ENCODE data around the gene TCTN1.
A peak's percentile ranks its signal among the peaks of the same experiment; 100 is the strongest.

Gene TCTN1

GRCh38 chr12:110686294-110686903, 72.5 kb downstream of the TCTN1 start:
- Histone ChIP-seq H3K4me1 (ENCODE audit: insufficient read depth, low read length) (0 out of 2 replicates have a peak, but pooled peaks cover 5% of the 10 kb centered on the region), H3K4me3 (ENCODE audit: low read length) (no peak overlapping the region), H3K27me3 (ENCODE audit: insufficient read depth, low read length) (peaks cover 15% of the 10 kb centered on the region), H3K9me3 (ENCODE audit: insufficient read depth, low read depth, low read length) (no peaks in the 10 kb centered on the region), H3K27ac (ENCODE audit: low read depth, low read length) (no peak overlapping the region), H3K36me3 (ENCODE audit: insufficient read depth, low read length) (no peaks in the 10 kb centered on the region), H3K9ac (ENCODE audit: low read depth, low read length) (no peak overlapping the region)
- 96% methylated on average over 3 of the region's 3 CpGs for WGBS

- no peak overlapping the region for H3K4me3 ChIP-seq (ENCODE audit: low read length)
- no peak overlapping the region for H3K9ac ChIP-seq (ENCODE audit: low read depth, low read length)
- H3K4me1 ChIP-seq (ENCODE audit: insufficient read depth, low read length): 0 out of 2 replicates have a peak, but pooled peaks cover 5% of the 10 kb centered on the region
- H3K27me3 ChIP-seq (ENCODE audit: insufficient read depth, low read length): peaks cover 15% of the 10 kb centered on the region
- no peak overlapping the region for H3K27ac ChIP-seq (ENCODE audit: low read depth, low read length)
- no peaks in the 10 kb centered on the region for H3K36me3 ChIP-seq (ENCODE audit: insufficient read depth, low read length)
- no peaks in the 10 kb centered on the region for H3K9me3 ChIP-seq (ENCODE audit: insufficient read depth, low read depth, low read length)
- WGBS: 93% methylated on average over 15 of the region's 15 CpGs
These were observed 73.7 kb downstream of the TCTN1 start for GRCh38 chr12:110687396-110688169.

- 5% methylated on average over 53 of the region's 64 CpGs for WGBS
These were observed 74.7 kb downstream of the TCTN1 start, which contains the start of gene HVCN1 for GRCh38 chr12:110688446-110689280. TSS of gene HVCN1 (minus strand) at chr12:110689115. CDS start at chr12:110683245, 5,870 bp downstream.

GRCh38 chr12:110689281-110690126, 75.6 kb downstream of the TCTN1 start:
- WGBS: 8% methylated on average over 38 of the region's 38 CpGs
- H3K27ac ChIP-seq (ENCODE audit: low read depth, low read length): peak overlapping the region; percentile 36; the same call in 1 of the 2 replicates
- H3K27me3 ChIP-seq (ENCODE audit: insufficient read depth, low read length): peaks cover 15% of the 10 kb centered on the region

More at GRCh38 chr12:110688446-110689280, 74.7 kb downstream of the TCTN1 start, which contains the start of gene HVCN1:
- Histone ChIP-seq H3K9me3 (ENCODE audit: insufficient read depth, low read depth, low read length) (no peaks in the 10 kb centered on the region), H3K4me3 (ENCODE audit: low read length) (peak within 1 kb of the TSS; percentile 57), H3K4me1 (ENCODE audit: insufficient read depth, low read length) (0 out of 2 replicates have a peak, but pooled peaks cover 5% of the 10 kb centered on the region), H3K36me3 (ENCODE audit: insufficient read depth, low read length) (no peaks in the 10 kb centered on the region), H3K27ac (ENCODE audit: low read depth, low read length) (peak within 1 kb of the TSS; percentile 36; the same call in 1 of the 2 replicates), H3K9ac (ENCODE audit: low read depth, low read length) (peak within 1 kb of the TSS; percentile 65), H3K27me3 (ENCODE audit: insufficient read depth, low read length) (peaks cover 15% of the 10 kb centered on the region)

GRCh38 chr12:110690127-110690430, 76.2 kb downstream of the TCTN1 start:
- Histone ChIP-seq H3K9ac (ENCODE audit: low read depth, low read length) (no peak overlapping the region), H3K4me1 (ENCODE audit: insufficient read depth, low read length) (0 out of 2 replicates have a peak, but pooled peaks cover 5% of the 10 kb centered on the region), H3K9me3 (ENCODE audit: insufficient read depth, low read depth, low read length) (no peaks in the 10 kb centered on the region), H3K27me3 (ENCODE audit: insufficient read depth, low read length) (peaks cover 15% of the 10 kb centered on the region), H3K27ac (ENCODE audit: low read depth, low read length) (no peak overlapping the region), H3K36me3 (ENCODE audit: insufficient read depth, low read length) (no peaks in the 10 kb centered on the region), H3K4me3 (ENCODE audit: low read length) (peak overlapping the region; percentile 57; the same call in 1 of the 2 replicates)
- WGBS: 51% methylated on average over 4 of the region's 4 CpGs

More at GRCh38 chr12:110689281-110690126, 75.6 kb downstream of the TCTN1 start:
- Histone ChIP-seq H3K9ac (ENCODE audit: low read depth, low read length) (peak overlapping the region; percentile 65), H3K4me3 (ENCODE audit: low read length) (peak overlapping the region; percentile 57), H3K36me3 (ENCODE audit: insufficient read depth, low read length) (no peaks in the 10 kb centered on the region), H3K4me1 (ENCODE audit: insufficient read depth, low read length) (0 out of 2 replicates have a peak, but pooled peaks cover 5% of the 10 kb centered on the region), H3K9me3 (ENCODE audit: insufficient read depth, low read depth, low read length) (no peaks in the 10 kb centered on the region)

GRCh38 chr12:110693731-110694130, 79.8 kb downstream of the TCTN1 start:
- H3K4me3 ChIP-seq (ENCODE audit: low read length): no peak overlapping the region
- WGBS: 97% methylated on average over 7 of the region's 7 CpGs

GRCh38 chr12:110694330-110694901, 80.5 kb downstream of the TCTN1 start:
- Histone ChIP-seq H3K9me3 (ENCODE audit: insufficient read depth, low read depth, low read length) (no peaks in the 10 kb centered on the region), H3K36me3 (ENCODE audit: insufficient read depth, low read length) (no peaks in the 10 kb centered on the region), H3K27me3 (ENCODE audit: insufficient read depth, low read length) (no peaks in the 10 kb centered on the region), H3K9ac (ENCODE audit: low read depth, low read length) (no peak overlapping the region), H3K4me3 (ENCODE audit: low read length) (no peak overlapping the region), H3K27ac (ENCODE audit: low read depth, low read length) (no peak overlapping the region), H3K4me1 (ENCODE audit: insufficient read depth, low read length) (0 out of 2 replicates have a peak, but pooled peaks cover 5% of the 10 kb centered on the region)
- WGBS: 93% methylated on average over 12 of the region's 12 CpGs

More at GRCh38 chr12:110693731-110694130, 79.8 kb downstream of the TCTN1 start:
- no peaks in the 10 kb centered on the region for H3K9me3 ChIP-seq (ENCODE audit: insufficient read depth, low read depth, low read length)
- no peak overlapping the region for H3K27ac ChIP-seq (ENCODE audit: low read depth, low read length)
- 0 out of 2 replicates have a peak, but pooled peaks cover 5% of the 10 kb centered on the region for H3K4me1 ChIP-seq (ENCODE audit: insufficient read depth, low read length)
- H3K9ac ChIP-seq (ENCODE audit: low read depth, low read length): no peak overlapping the region
- H3K27me3 ChIP-seq (ENCODE audit: insufficient read depth, low read length): peaks cover under 1% of the 10 kb centered on the region; the same call in 1 of the 2 replicates
- H3K36me3 ChIP-seq (ENCODE audit: insufficient read depth, low read length): no peaks in the 10 kb centered on the region

GRCh38 chr12:110696283-110696682, 82.4 kb downstream of the TCTN1 start:
- Histone ChIP-seq H3K36me3 (ENCODE audit: insufficient read depth, low read length) (no peaks in the 10 kb centered on the region), H3K27me3 (ENCODE audit: insufficient read depth, low read length) (no peaks in the 10 kb centered on the region), H3K9me3 (ENCODE audit: insufficient read depth, low read depth, low read length) (no peaks in the 10 kb centered on the region), H3K4me3 (ENCODE audit: low read length) (no peak overlapping the region), H3K27ac (ENCODE audit: low read depth, low read length) (no peak overlapping the region), H3K4me1 (ENCODE audit: insufficient read depth, low read length) (no peaks in the 10 kb centered on the region), H3K9ac (ENCODE audit: low read depth, low read length) (no peak overlapping the region)
- WGBS: 90% methylated on average over 3 of the region's 3 CpGs

DNA sequence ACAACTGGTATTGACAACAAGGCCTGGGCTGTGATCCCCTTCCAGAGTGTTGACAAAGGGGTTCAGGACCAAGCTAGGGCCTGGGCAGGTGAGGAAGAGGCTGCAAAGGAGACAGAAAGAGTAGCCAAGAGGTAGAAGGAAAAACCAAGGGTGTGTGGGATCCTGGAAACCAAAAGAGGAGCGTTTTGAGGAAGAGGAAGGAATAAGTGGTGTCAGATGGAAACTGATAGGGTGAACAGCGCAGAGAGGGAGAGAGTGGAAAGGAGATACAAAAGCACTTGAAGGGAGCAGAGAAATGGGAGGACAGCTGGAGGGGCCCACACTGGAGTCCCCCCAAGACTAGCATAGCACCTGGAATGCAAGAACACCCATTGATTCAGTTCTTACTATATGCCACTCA, 83.3 kb downstream of the TCTN1 start:
- H3K27ac ChIP-seq (ENCODE audit: low read depth, low read length): no peak overlapping the region
- no peaks in the 10 kb centered on the region for H3K36me3 ChIP-seq (ENCODE audit: insufficient read depth, low read length)
- no peaks in the 10 kb centered on the region for H3K9me3 ChIP-seq (ENCODE audit: insufficient read depth, low read depth, low read length)
- no peak overlapping the region for H3K4me3 ChIP-seq (ENCODE audit: low read length)
- no peak overlapping the region for H3K9ac ChIP-seq (ENCODE audit: low read depth, low read length)
- no peaks in the 10 kb centered on the region for H3K27me3 ChIP-seq (ENCODE audit: insufficient read depth, low read length)
- H3K4me1 ChIP-seq (ENCODE audit: insufficient read depth, low read length): no peaks in the 10 kb centered on the region
- 92% methylated on average over 2 of the region's 2 CpGs for WGBS
